HepG2 (cell line): ENCODE data around the gene RASAL3. TPM values are rescaled to one million over a fixed set of nuclear protein-coding genes. Genes with fewer than 3 reads are reported as not detected.
A peak's percentile ranks its signal among the peaks of the same experiment; 100 is the strongest.

ENCODE experiments used
- ATF2 ChIP-seq: sonication (generic); formaldehyde crosslinking; IDR thresholded peaks from 2 replicates; pipeline ENCODE4 v1.4.0; 2020; ENCODE audit warnings: missing genetic modification reagents
- CHD4 ChIP-seq: fragments of 200-600 bp; sonication (generic); IDR thresholded peaks from 2 replicates; pipeline ENCODE4 v1.7.0; 2017; ENCODE audit warnings: mild to moderate bottlenecking, low read length, borderline replicate concordance
- GATA4 ChIP-seq: sonication (generic); IDR thresholded peaks from 2 replicates; pipeline ENCODE4 v1.6.1; 2016; ENCODE audit warnings: antibody characterized with exemption, low read depth, borderline replicate concordance
- HBP1 ChIP-seq: IDR thresholded peaks from 2 replicates; pipeline ENCODE4 v1.6.1; 2016; ENCODE audit warnings: low read depth, control low read depth
- MYC ChIP-seq: sonication (generic); formaldehyde crosslinking; IDR thresholded peaks from 2 replicates; pipeline ENCODE4 v1.9.0; 2021; ENCODE audit warnings: missing genetic modification reagents, borderline replicate concordance
- NFAT5 ChIP-seq: sonication (generic); formaldehyde crosslinking; IDR thresholded peaks from 2 replicates; pipeline ENCODE4 v1.4.0; 2020; ENCODE audit warnings: missing genetic modification reagents
- NR0B2 ChIP-seq: sonication (generic); formaldehyde crosslinking; IDR thresholded peaks from 2 replicates; pipeline ENCODE4 v1.4.0; 2020; ENCODE audit warnings: mild to moderate bottlenecking, missing genetic modification reagents
- PHF8 ChIP-seq: sonication (generic); formaldehyde crosslinking; IDR thresholded peaks from 2 replicates; pipeline ENCODE4 v1.5.0; 2020; ENCODE audit warnings: missing genetic modification reagents
- SAP130 ChIP-seq: IDR thresholded peaks from 2 replicates; pipeline ENCODE4 v1.6.1; 2016; ENCODE audit warnings: low read depth
- TBX2 ChIP-seq: sonication (generic); formaldehyde crosslinking; IDR thresholded peaks from 2 replicates; pipeline ENCODE4 v1.5.0; 2020; ENCODE audit warnings: missing genetic modification reagents, mild to moderate bottlenecking, borderline replicate concordance
- TEAD3 ChIP-seq: optimal IDR thresholded peaks from 2 replicates; pipeline ENCODE3; 2016; ENCODE audit warnings: borderline replicate concordance
- XRCC5 ChIP-seq: fragments of 200-400 bp; formaldehyde crosslinking; optimal IDR thresholded peaks from 2 replicates; pipeline ENCODE3; 2017; ENCODE audit warnings: mild to moderate bottlenecking, low read length
- ZNF275 ChIP-seq: sonication (generic); formaldehyde crosslinking; IDR thresholded peaks from 2 replicates; pipeline ENCODE4 v1.8.0; 2022; ENCODE audit warnings: missing genetic modification reagents, mild to moderate bottlenecking, inconsistent platforms, borderline replicate concordance
- ZNF720 ChIP-seq: sonication (generic); formaldehyde crosslinking; IDR thresholded peaks from 2 replicates; pipeline ENCODE4 v1.4.0; 2020; ENCODE audit warnings: missing genetic modification reagents
- ZSCAN21 ChIP-seq: sonication (generic); formaldehyde crosslinking; IDR thresholded peaks from 2 replicates; pipeline ENCODE4 v1.8.0; 2022; ENCODE audit warnings: mild to moderate bottlenecking, missing genetic modification reagents, moderate library complexity, borderline replicate concordance
- polyA plus RNA-seq, 8 experiments: library from polyadenylated mRNA; depleted of rRNA in 3 of 8; stranded (reverse) in 7 of 8; unstranded in 1 of 8; fragments of >200 nt; fragmentation: Illumina TruSeq in 4 of 8; extraction: Trizol in 4 of 8; gene quantifications; 2 replicates each; pipeline versions ENCODE4 v1.2.1 to v1.2.3, GENCODE V29; 2011 to 2016; ENCODE audit warnings: low read depth in 4 of 8, missing spikeins in 1 of 8, mixed read lengths in 1 of 8; ENCODE audit not compliant: insufficient read depth in 1 of 8
- total RNA-seq, 5 experiments: library from RNA; depleted of rRNA; stranded (reverse); fragments of >200 nt; fragmentation: Illumina TruSeq; extraction: Trizol; gene quantifications; 2 replicates each; pipeline ENCODE4 v1.2.3, GENCODE V29; 2016; ENCODE audit warnings: low read depth in 1 of 5

The RASAL3 gene
- total and polyA plus RNA-seq, 2 of the 13 experiments (the other 11 are each of a cell fraction or from before 2014, with no cell fraction given): not detected

GRCh38 chr19:15432629-15433518 lies 31.5 kb downstream of the RASAL3 start (continued):
- TF ChIP-seq ZNF720 (CRISPR knock-in tag): no peak
- peak; percentile 100 for TF ChIP-seq XRCC5
- TF ChIP-seq ZSCAN21 (CRISPR knock-in tag): peak; percentile 78
- peak; percentile 77 for TF ChIP-seq PHF8
- peak; percentile 70; the same call in 1 of the 2 replicates for TF ChIP-seq HBP1 (CRISPR knock-in tag)
- TF ChIP-seq ZNF275 (CRISPR knock-in tag): no peak
- TF ChIP-seq MYC (CRISPR knock-in tag): peak; percentile 88
- TF ChIP-seq NR0B2 (CRISPR knock-in tag): peak; percentile 80; the same call in 1 of the 2 replicates
- no peak for TF ChIP-seq CHD4
- no peak for TF ChIP-seq GATA4
- TF ChIP-seq NFAT5 (CRISPR knock-in tag): peak; percentile 68
- TF ChIP-seq SAP130: peak; percentile 86
- TF ChIP-seq TBX2: peak; percentile 17; the same call in 1 of the 2 replicates
- peak; percentile 43; the same call in 1 of the 2 replicates for TF ChIP-seq ATF2 (CRISPR knock-in tag)
- peak; percentile 47 for TF ChIP-seq TEAD3 (CRISPR knock-in tag)
